Measurements from ENCODE around the gene EBF3.

DNA sequence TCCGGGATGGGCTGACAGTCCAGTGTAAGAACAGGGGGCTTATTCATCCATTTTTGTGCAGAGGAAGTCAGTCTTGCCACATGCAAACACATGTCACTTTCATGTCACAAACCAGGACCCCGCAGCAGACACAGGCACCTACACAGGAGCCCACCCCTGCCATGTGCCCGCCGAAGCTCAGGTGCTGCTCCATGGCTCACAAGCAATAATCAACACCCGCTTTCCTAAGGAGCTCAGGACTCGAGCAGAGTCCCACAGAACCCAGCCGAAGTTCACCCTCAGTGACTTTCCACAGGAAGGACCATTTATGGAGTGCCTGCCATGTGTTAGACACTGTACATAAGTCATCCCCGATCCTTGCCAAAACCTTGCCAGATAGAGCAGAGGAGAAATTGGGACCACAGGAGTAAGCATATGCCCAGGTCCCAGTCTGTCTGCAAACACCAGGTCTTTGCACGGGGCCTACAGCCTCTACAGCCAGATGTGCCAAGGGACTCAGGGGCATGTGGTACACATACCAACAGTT lies 99.4 kb downstream of the EBF3 start:
- TF ChIP-seq CTCF (IDR thresholded peaks at IDR 0.05) (no peak), POLR2A (IDR thresholded peaks at IDR 0.05) (no peak)
